Upper lobe of left lung (tissue), 6 donors: ENCODE data around the gene ZCCHC3. TPM values are rescaled to one million over a fixed set of nuclear protein-coding genes. Genes with fewer than 3 reads are reported as not detected.

Experiments
- ATAC-seq, 2 donors: fragments of 200-7000 bp; cut with Tn5 transposase; one replicate each; pipeline ENCODE4 v1.9.1; 2022; ENCODE audit warnings: mild to moderate bottlenecking in 2 of 2, moderate library complexity in 2 of 2; ENCODE audit not compliant: low FRiP score in 2 of 2
- DNase-seq, 2 donors: peaks; one replicate each; pipeline ENCODE4 v3.0.0-alpha.2; 2019 to 2020
- H3K27ac ChIP-seq, 4 donors: fragments of 200-600 bp; sonication (generic); one replicate each; pipeline ENCODE4 v1.5.1; 2016 to 2019
- H3K27me3 ChIP-seq, 4 donors: fragments of 200-600 bp; sonication (generic); one replicate each; pipeline ENCODE4 v1.5.1; 2017 to 2019
- H3K36me3 ChIP-seq, 4 donors: fragments of 200-600 bp; sonication (generic); one replicate each; pipeline ENCODE4 v1.5.1; 2016 to 2019
- H3K4me1 ChIP-seq, 4 donors: fragments of 200-600 bp; sonication (generic); one replicate each; pipeline ENCODE4 v1.5.1; 2018 to 2019
- H3K4me3 ChIP-seq, 4 donors: fragments of 200-600 bp; sonication (generic); one replicate each; pipeline ENCODE4 v1.5.1; 2017 to 2019; ENCODE audit warnings: mild to moderate bottlenecking in 2 of 4, moderate library complexity in 1 of 4
- H3K9me3 ChIP-seq, 4 donors: fragments of 200-600 bp; sonication (generic); one replicate each; pipeline ENCODE4 v1.5.1; 2018 to 2019
- EP300 ChIP-seq, 4 donors: sonication (generic); formaldehyde crosslinking; IDR thresholded peaks; one replicate each; pipeline ENCODE4 v1.5.1; 2017; ENCODE audit warnings: antibody characterized with exemption in 4 of 4, control low read depth in 2 of 4
- POLR2A ChIP-seq, 4 donors: fragments of 450-650 bp; IDR thresholded peaks; one replicate each; pipeline ENCODE4 v1.5.1; 2016 to 2017; ENCODE audit warnings: antibody characterized with exemption in 4 of 4, mild to moderate bottlenecking in 2 of 4
- POLR2AphosphoS5 ChIP-seq, 2 donors: sonication (generic); formaldehyde crosslinking; IDR thresholded peaks; one replicate each; pipeline ENCODE4 v1.5.1; 2017; ENCODE audit warnings: antibody characterized with exemption in 2 of 2
- WGBS, 2 donors: methylation state at CpG; one replicate each; pipeline ENCODE4 v1.1.5; 2017 to 2018; 5-methylcytosine and 5-hydroxymethylcytosine counted together
- total RNA-seq, 6 donors: library from RNA; depleted of rRNA in 4 of 6; stranded (reverse); fragments of >200 nt in 4 of 6; gene quantifications; one replicate each; pipeline versions ENCODE4 v1.1.0 to v1.2.1, GENCODE V29; 2016 to 2021
- TF ChIP-seq, protein P1 (sequence below), 6 experiments: fragments of 450-650 bp in 4 of 6; fragments of 200-600 bp in 2 of 6; sonication (generic) in 2 of 6; IDR thresholded peaks; one replicate each; pipeline ENCODE4 v1.5.1; 2016 to 2019; ENCODE audit warnings: antibody characterized with exemption in 6 of 6
- donor health status: DM: no; HTN: no; CAD: no; lungs with moderate emphysema.
- donor health status: DM: no; HTN: yes; CAD: no; lungs with severe emphysema.

The ZCCHC3 gene
- total RNA-seq, 6 donors from 2014 or later: 14.2 to 18.5 (median 17.3) TPM

DNA sequence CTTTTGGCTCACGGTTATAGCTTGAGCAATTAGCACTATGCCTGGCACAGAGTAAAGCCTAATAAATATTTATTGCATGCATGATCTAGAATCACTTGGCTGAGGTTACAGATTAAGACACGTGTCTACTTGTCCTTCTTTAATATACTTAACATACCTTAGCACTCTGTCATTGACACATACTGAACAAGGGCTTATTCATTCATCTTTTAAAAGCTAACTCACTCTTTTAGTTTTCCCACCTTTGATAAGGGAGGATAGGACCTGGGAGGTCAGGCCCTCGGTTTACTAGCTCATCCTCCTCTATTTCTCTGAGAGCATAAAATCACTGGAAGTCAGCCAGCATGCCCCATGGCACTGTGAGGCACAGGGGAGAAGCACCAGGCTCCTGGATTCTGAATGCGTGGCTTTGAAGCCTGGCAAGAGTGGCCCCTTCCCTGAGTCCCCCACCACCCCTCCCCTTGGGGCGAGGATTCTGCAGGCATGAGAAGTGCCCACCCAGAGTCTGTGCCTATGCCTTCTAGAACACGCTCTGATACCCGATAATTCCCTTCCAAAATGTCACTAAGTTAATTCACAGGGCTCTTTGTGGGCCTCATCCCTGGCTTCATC is 11.2 kb downstream of the ZCCHC3 start:
- H3K9me3 ChIP-seq: no peaks in the 10 kb centered on the region
- H3K27me3 ChIP-seq: no peaks in the 10 kb centered on the region
- H3K4me1 ChIP-seq: peaks cover 15 to 20% (median 17%) of the 10 kb centered on the region in 4 donors
- WGBS, 2 donors: 67 to 77% methylated on average over 4 to 6 of the region's 7 CpGs
- DNase-seq: no peak
- no peaks in the 10 kb centered on the region for H3K36me3 ChIP-seq
- peak overlapping the region; percentile 65 to 88 (median 85) for H3K27ac ChIP-seq
- no peak for ATAC-seq
- TF ChIP-seq EP300 (IDR thresholded peaks at IDR 0.05): no peak
- no peak for TF ChIP-seq POLR2AphosphoS5 (IDR thresholded peaks at IDR 0.05)
- no peak for TF ChIP-seq POLR2A (IDR thresholded peaks at IDR 0.05)
- TF ChIP-seq, protein P1, sequence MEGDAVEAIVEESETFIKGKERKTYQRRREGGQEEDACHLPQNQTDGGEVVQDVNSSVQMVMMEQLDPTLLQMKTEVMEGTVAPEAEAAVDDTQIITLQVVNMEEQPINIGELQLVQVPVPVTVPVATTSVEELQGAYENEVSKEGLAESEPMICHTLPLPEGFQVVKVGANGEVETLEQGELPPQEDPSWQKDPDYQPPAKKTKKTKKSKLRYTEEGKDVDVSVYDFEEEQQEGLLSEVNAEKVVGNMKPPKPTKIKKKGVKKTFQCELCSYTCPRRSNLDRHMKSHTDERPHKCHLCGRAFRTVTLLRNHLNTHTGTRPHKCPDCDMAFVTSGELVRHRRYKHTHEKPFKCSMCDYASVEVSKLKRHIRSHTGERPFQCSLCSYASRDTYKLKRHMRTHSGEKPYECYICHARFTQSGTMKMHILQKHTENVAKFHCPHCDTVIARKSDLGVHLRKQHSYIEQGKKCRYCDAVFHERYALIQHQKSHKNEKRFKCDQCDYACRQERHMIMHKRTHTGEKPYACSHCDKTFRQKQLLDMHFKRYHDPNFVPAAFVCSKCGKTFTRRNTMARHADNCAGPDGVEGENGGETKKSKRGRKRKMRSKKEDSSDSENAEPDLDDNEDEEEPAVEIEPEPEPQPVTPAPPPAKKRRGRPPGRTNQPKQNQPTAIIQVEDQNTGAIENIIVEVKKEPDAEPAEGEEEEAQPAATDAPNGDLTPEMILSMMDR (IDR thresholded peaks at IDR 0.05): no peak
- H3K4me3 ChIP-seq: no peak overlapping the region

DNA sequence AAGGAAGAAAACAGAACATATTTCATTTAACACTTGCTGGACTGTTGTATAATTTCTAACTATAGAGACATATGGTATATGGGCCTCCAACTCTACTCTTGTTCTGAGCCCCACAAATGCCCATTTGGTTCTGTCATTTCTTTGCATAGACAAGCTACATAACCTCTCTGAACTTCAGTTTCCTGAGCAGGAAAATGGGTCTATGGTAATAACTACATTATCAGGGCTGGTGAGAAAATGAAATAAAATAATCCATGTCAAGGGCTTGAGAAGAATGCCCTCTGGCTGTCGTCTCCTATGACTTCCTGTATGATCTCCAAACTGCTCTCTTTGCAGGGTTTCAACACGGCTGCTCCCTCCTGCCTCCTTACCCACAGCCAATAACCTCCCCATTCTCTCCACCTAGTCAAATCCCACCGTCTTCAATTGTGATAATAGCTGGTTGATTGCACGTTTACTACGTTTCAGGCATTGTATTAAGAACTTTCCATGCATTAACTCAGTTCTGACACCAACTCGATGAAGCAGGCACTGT is 12.0 kb downstream of the ZCCHC3 start:
- peak overlapping the region; percentile 65 to 88 (median 85) for H3K27ac ChIP-seq
- H3K36me3 ChIP-seq: no peaks in the 10 kb centered on the region
- WGBS, 2 donors: 3 to 9% methylated on average over 6 of the region's 6 CpGs
- peak overlapping the region in 3 of 4 donors; percentile 50 to 59 (median 57) for H3K4me3 ChIP-seq
- H3K4me1 ChIP-seq: peaks cover 15 to 20% (median 17%) of the 10 kb centered on the region in 4 donors
- no peak for TF ChIP-seq EP300 (IDR thresholded peaks at IDR 0.05)
- TF ChIP-seq, protein P1 (IDR thresholded peaks at IDR 0.05): peak in 1 of 6 experiments; percentile 18
- H3K27me3 ChIP-seq: no peaks in the 10 kb centered on the region
- peak in 1 of 2 donors; percentile 36 for ATAC-seq
- DNase-seq: no peak
- H3K9me3 ChIP-seq: no peaks in the 10 kb centered on the region

DNA sequence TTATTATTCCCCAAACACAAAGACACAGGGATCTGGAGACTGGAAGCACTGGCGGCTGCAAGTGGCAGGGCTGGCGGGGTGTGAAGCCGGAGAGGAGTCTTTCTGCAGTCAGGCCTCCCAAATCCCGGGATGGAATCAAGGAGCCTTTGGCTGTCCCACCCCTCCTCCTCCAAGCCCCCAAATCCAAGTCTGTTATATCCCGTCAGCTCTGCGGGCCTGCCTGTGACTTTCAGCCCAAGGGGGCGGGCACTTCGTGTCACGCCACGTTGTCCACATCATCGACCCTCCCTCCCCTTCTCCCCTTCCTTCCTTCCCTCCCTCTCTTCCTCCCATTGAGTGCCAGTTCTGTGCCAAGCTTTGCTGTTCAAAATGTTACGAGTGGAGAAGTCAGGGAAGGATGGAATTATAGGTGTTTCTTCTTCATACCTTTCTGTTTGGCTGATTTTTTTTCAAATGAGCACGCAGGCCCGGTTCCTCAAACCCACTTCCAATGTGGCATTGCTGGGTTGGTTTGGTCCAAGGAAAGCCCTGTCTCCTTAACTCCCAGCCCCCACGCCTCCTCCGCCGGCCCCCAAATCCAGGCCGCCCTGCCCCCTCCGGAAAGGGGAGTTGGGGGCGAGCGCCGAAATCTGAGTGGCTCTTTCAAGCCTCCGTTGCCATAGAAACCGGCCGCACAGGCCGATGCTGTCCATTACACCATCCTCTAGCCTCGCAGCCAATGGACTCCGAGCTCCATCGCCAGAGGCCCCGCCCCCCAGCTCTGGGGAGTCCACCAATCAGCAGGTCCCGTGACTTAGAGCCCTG is 12.7 kb downstream of the ZCCHC3 start:
- H3K27ac ChIP-seq: peak overlapping the region; percentile 65 to 88 (median 85)
- no peaks in the 10 kb centered on the region for H3K27me3 ChIP-seq
- peak; percentile 99 to 100 for ATAC-seq
- H3K4me1 ChIP-seq: peaks cover 15 to 20% (median 17%) of the 10 kb centered on the region in 4 donors
- DNase-seq: peak; percentile 95 to 99
- TF ChIP-seq, protein P1 (IDR thresholded peaks at IDR 0.05): no peak
- TF ChIP-seq POLR2A (IDR thresholded peaks at IDR 0.05) (peak in 2 of 4 donors; percentile 14 to 42), EP300 (IDR thresholded peaks at IDR 0.05) (peak in 1 of 4 donors; percentile 25), POLR2AphosphoS5 (IDR thresholded peaks at IDR 0.05) (peak; percentile 42 to 53)
- H3K9me3 ChIP-seq: no peaks in the 10 kb centered on the region
- peak overlapping the region in 3 of 4 donors; percentile 50 to 59 (median 57) for H3K4me3 ChIP-seq
- no peaks in the 10 kb centered on the region for H3K36me3 ChIP-seq
- WGBS, 2 donors: 3 to 7% methylated on average over 30 to 31 of the region's 31 CpGs

DNA sequence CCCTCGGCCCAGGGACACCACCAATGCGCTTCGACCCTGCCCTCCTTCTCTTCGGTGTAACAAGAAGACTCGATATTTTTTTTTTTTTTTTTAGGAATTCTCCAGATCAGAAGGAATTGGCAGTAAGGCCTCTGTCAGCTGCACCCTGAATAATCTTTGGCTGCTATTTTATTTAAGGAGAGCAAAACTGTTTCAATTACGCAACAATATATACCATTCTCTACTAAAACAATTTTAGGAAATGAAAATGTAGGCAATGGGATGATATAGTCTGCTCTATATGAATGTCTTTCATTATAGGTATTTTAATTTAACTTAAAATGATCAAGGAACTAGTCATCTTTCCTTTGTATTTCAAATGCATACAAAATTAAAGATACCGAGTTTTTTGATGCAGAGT is 13.3 kb downstream of the ZCCHC3 start:
- no peak for TF ChIP-seq EP300 (IDR thresholded peaks at IDR 0.05)
- TF ChIP-seq, protein P1 (IDR thresholded peaks at IDR 0.05): no peak
- no peak for TF ChIP-seq POLR2AphosphoS5 (IDR thresholded peaks at IDR 0.05)
- no peak for TF ChIP-seq POLR2A (IDR thresholded peaks at IDR 0.05)
- peaks cover 15 to 20% (median 17%) of the 10 kb centered on the region in 4 donors for H3K4me1 ChIP-seq
- no peaks in the 10 kb centered on the region for H3K36me3 ChIP-seq
- peak overlapping the region; percentile 65 to 88 (median 85) for H3K27ac ChIP-seq
- 7 to 9% methylated on average over 7 of the region's 7 CpGs for WGBS, 2 donors
- H3K9me3 ChIP-seq: no peaks in the 10 kb centered on the region
- ATAC-seq (no peak), DNase-seq (no peak)
- peak overlapping the region in 3 of 4 donors; percentile 50 to 59 (median 57) for H3K4me3 ChIP-seq
- no peaks in the 10 kb centered on the region for H3K27me3 ChIP-seq
